WI38 (cell line): ENCODE measurements around the gene BRMS1L.

ENCODE experiments used
- H3K4me3 ChIP-seq: 2 replicates; pipeline ENCODE4 v1.5.1; 2011; ENCODE audit warnings: low read depth, mild to moderate bottlenecking, control low read depth, low read length
- TF ChIP-seq, protein P1 (sequence below): IDR thresholded peaks from 2 replicates; pipeline ENCODE4 v1.5.1; 2012; ENCODE audit warnings: low read depth, mild to moderate bottlenecking, control low read depth, low read length

Gene BRMS1L

DNA sequence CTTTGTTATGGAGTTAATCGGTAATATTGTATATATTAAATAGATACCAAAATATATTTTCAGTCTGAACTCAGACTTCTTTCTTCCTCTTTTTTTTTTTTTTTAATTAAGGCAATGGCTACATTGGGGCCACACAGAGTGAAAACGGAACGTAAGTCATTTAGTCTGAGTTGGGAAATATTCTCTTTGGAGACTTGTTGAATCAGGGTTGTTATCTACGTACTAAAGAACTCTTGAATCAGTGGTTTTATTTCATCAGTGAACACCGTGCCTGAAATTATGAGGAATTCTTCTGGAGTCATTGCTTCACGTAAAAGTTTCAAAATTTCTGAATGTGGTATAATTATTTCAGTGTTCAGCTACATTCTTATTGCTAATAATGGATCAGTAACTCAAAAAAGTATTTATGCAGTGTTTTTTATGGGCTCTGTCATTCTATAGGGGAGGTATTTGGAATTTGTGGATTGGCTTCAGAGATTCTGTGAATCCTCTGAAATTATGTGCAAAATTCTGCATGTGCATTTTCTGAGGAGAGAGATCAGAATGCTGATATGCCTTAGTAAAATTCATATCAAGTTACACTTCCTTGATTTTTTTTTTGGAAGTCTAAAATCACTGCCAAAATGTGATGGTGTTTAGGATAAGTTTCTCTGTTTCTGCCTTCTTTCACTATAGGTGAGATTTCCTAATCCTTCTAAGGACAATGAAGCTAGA, 39.6 kb downstream of the BRMS1L start:
- TF ChIP-seq, protein P1, sequence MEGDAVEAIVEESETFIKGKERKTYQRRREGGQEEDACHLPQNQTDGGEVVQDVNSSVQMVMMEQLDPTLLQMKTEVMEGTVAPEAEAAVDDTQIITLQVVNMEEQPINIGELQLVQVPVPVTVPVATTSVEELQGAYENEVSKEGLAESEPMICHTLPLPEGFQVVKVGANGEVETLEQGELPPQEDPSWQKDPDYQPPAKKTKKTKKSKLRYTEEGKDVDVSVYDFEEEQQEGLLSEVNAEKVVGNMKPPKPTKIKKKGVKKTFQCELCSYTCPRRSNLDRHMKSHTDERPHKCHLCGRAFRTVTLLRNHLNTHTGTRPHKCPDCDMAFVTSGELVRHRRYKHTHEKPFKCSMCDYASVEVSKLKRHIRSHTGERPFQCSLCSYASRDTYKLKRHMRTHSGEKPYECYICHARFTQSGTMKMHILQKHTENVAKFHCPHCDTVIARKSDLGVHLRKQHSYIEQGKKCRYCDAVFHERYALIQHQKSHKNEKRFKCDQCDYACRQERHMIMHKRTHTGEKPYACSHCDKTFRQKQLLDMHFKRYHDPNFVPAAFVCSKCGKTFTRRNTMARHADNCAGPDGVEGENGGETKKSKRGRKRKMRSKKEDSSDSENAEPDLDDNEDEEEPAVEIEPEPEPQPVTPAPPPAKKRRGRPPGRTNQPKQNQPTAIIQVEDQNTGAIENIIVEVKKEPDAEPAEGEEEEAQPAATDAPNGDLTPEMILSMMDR, result no peak
- no peak overlapping the region for H3K4me3 ChIP-seq

DNA sequence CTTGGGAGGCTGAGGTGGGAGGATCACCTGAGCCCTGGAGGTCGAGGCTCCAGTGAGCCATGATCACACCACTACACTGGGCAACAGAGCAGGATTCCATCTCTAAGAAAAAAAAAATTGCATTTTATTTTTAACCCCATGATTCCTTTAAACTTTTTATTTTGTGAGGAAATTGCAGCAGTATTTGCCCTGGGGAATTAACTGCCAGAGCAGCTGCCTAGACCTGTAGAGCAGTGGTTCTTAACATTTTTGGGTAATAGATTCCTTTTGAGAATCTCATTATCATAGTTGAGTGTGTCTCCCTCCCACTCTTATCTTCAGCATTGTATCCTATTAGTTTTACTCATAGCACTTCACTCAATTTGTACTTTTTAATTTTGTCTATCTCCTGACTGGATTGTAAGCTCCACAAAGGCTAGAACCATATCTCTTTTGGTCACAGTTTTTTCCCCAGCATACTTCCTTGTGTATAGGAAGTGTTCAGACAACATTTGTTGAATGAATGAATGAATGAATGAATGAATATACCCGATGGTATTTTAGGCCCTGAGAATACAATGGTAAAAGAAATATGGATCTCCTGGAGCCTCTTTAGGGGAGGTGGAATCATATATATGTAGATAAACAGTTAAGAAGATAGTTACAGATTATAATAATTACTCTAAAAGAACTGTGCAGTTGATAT, 40.6 kb downstream of the BRMS1L start:
- no peak overlapping the region for H3K4me3 ChIP-seq
- TF ChIP-seq, protein P1, result no peak

DNA sequence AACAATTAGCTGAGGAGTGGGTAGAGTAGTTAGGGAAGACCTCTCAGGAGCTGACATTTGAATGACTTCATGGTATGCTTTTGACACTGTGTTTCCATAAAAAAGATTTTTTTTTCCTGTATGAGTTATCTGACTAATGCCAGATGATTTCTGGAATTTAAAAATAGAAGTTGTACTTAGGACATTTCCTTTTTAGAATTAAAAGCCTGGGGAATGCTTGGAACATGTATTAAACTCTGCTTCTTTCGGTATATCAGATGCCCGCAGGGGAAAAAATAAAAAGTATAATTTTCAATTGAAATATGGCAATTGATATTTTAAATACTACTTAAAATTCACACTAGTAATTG, 41.1 kb downstream of the BRMS1L start:
- TF ChIP-seq, protein P1, result no peak
- no peak overlapping the region for H3K4me3 ChIP-seq

DNA sequence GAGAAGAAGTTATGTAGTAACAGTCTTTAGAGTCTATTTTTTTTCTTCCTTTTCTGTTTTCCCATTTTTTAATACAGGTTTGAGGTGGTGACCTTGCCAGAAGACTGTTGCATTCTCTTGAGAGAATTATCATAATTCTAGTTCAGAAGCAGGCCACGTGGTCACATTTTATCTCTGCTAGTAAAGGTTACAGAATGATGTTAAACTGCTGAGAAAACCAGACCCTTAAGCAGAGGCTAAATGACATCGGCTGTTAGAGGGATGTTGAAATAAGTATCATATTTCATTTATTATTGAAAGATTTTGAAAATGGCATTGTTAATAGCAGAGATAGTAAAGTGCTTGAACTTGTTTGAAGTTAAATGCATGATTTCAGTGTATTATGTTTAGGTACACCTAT, 49.2 kb downstream of the BRMS1L start:
- TF ChIP-seq, protein P1, result no peak
- H3K4me3 ChIP-seq, result no peak overlapping the region

DNA sequence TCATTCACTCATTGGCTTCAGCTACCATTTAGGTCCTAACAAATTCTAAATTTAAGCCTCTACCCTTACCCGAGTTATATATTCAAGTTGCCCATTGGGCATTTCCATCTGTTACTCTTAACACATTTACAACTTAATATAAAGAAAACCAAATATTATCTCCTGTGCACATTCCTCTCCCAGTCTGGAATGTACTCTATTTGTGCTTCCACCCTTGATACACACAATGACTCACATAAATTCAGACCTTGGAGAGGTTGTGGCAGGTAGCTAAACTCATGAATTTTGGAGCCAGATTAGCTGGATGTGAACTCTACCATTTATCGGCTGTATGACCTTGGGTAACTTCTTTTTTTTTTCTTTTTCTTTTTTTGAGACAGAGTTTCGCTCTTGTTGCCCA, 51.1 kb downstream of the BRMS1L start:
- no peak overlapping the region for H3K4me3 ChIP-seq
- TF ChIP-seq, protein P1, result no peak

DNA sequence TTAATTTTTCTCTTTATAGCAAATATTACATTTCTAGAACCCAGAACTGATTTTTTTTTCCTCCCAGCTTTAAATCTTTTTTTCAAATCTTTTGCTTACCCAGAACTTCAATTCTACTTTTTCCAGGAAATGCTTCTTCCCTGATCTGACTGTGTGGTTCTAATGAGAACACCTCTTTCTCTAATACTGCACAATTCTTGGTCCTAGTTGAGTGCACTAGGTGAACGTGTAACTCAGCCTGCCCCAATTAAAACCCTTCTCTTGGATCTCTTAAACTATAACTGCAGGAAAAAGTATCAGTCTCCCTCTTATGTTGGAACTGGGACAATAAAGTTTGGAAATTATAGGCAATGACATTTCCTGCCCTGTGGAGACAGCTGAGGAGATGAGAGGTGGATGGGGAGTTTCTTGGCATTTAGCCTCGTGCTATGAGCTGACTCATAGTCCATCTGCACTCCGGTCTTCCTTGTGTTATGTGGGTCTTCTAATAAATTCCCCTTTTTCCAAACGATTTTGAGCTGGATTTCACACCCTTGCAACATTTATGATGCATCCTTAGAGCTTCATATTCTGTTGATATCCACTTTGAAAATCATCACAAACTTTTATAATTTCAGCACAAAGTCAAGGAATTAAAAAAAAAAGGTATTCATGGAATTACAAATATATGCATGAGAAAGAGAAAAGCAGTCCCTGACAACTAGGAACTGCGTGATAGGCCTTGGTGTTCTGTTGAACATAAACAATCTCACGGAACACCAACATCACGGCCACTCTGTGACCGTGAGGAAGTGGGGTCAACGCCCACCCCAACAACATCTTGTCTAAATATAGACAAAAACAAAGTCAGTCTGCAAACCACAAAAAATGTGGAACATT, 52.4 kb downstream of the BRMS1L start:
- TF ChIP-seq, protein P1, result no peak
- H3K4me3 ChIP-seq, result peak overlapping the region; percentile 16; the same call in 1 of the 2 replicates
